Left lobe of liver (tissue), 2 donors: ENCODE measurements around the gene CDC34. TPM values are rescaled to one million over a fixed set of nuclear protein-coding genes. Genes with fewer than 3 reads are reported as not detected.

Source experiments
- ATAC-seq: fragments of 200-7000 bp; cut with Tn5 transposase; one replicate; pipeline ENCODE4 v1.9.1; 2020; ENCODE audit warnings: mild to moderate bottlenecking, moderate library complexity
- DNase-seq: peaks from one replicate; pipeline ENCODE4 v3.0.0-alpha.2; 2020; ENCODE audit warnings: low spot score
- total RNA-seq: library from RNA; stranded (reverse); gene quantifications from one replicate; pipeline ENCODE4 v1.2.1, GENCODE V29; 2021
- donor health status: DM: no; HTN: no; CAD: no; lungs with moderate emphysema.
- donor health status: DM: no; HTN: yes; CAD: no.

The CDC34 gene, protein sequence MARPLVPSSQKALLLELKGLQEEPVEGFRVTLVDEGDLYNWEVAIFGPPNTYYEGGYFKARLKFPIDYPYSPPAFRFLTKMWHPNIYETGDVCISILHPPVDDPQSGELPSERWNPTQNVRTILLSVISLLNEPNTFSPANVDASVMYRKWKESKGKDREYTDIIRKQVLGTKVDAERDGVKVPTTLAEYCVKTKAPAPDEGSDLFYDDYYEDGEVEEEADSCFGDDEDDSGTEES
- 53.5 TPM for total RNA-seq

DNA sequence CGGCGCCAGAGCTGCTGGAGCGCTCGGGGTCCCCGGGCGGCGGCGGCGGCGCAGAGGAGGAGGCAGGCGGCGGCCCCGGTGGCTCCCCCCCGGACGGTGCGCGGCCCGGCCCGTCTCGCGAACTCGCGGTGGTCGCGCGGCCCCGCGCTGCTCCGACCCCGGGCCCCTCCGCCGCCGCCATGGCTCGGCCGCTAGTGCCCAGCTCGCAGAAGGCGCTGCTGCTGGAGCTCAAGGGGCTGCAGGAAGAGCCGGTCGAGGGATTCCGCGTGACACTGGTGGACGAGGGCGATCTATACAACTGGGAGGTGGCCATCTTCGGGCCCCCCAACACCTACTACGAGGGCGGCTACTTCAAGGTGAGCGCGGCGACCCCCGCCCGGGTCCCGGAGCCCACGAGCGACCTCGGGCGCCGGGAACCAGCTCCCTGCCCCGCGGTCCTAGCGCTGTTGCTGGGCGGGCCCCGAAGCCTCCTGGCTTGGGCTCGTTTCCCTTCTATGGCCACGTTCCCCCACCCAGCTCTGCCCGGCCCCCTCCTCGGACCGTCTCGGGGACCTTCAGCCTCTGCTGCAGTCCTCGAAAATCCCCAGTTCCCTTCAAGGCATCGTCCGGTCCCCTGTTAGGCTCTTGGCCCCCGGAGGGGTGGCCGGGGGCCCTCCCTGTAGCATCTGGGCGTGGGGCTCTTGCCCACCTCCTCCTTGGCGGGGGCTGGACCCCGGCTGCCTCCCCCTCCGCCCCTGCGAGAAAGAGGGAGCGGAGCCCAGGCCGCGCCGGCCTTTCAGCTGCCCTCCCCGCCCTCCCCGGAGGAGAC, at the start of gene CDC34:
Gene CDC34 (plus strand): TSS at position 8 of the 808 bp plus-strand sequence. CDS start 172 bp downstream, at position 180.
- no peak for DNase-seq
- no peak for ATAC-seq

DNA sequence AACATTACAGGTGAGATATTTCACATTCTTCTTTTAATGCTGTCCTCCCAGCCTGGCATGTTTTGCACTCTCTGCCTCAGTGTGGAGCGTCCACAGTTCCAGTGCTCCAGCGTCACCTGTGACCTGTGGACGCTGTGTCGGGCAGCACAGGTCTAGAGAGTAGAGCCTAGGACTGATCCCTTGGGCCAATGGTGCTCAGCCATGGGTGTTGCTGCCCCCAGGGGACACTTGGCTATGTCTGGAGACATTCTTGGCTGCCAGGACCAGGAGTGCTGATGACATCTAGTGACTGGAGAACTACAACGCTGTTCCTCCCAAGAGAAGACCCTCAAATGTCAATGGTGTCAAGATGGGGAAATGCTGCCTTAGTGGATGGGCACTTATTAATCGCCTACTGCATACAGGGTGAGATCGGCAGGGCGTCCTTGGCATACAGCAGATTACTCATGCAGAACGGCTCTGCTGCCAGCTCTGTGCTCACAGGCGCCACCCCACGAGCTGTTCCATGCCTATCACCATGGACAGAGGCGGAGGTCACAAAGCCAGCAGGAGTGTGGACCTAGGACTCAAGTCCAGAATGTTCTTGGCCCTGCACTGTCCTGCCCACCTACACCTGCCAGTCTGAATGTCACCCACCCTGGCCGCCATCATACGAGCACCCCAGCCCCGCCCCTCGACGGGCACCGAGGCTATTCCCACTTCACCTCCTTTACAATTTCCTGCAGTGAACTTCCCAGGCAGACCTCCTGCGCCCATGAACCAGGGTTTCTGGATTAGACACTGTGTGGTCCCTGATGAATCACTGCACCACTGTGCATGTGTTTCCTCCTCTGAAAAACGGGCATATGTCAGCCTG, 49.1 kb upstream of the CDC34 start:
- ATAC-seq (peak; percentile 43), DNase-seq (no peak)

DNA sequence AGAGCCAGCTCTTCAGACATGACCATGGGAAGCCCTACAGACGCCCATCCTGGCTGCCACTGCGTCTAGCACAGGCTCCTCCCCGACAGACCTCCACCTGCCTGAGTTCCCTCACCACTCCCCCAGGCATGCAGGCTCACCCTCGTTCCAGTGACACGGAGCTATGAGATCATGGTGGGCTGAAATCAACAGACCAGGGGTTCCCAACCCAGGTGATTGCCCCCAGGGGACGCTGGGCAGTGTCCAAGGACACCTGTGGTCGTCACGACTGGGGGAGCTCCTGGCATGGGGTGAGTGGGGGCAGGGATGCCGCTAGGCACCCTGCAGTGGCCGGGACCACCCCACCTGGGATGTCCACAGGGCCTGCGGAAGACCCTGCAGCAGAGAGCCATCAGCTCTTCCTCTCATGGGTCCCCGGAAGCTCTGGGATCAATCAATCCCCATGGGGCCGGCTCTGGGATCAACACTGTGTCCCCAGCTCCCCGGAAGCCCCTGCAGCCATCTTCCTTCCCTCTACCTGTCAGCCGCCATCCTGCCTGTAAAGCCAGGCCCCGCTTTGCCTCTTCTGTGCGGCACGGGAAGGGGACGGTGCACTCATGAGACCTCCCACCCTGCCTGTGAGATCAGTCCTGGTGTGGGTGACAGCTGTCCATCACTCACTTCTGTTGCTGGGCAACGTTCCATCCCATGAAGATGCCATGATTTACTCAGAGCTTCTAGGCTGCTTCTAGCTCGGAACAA, 48.1 kb upstream of the CDC34 start:
- ATAC-seq (no peak), DNase-seq (no peak)

DNA sequence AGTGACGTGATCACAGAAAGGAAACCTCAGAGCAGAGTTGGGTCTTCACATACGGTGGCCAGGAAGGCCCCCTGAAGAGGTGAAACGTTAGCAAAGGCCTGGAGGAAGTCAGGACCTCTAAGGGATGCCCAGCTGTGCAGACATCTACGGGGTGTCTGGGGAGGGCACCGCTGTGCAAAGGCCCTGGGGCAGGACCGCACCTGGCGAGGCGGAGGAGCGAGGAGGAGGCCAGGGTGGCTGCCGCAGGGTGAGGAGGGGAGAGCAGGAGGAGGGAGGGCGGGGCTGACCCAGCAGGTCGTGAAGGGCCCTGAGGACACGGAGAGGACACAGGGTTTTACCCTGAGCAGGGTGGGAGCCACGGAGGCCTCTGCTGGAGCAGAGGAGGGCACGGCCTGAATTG, 47.1 kb upstream of the CDC34 start:
- no peak for DNase-seq
- no peak for ATAC-seq

DNA sequence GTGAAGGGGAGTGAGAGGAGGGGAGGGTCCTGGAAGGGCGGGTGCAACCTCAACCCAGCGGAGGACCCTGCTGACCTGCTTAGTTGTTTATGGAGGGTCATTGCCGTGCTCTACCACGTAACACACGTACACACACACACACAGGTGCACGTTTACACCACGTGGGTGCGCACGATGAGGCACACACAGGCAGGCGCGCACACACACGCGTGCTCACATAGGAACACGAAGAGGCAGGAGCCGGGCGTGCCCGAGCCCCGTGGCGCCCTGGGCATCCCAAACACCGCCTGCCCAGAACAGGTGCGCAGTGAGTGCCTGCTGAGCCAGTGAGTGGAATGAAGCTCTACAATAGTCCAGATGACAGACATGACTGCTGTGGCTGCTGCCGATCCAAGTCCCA, 46.5 kb upstream of the CDC34 start:
- no peak for ATAC-seq
- no peak for DNase-seq

DNA sequence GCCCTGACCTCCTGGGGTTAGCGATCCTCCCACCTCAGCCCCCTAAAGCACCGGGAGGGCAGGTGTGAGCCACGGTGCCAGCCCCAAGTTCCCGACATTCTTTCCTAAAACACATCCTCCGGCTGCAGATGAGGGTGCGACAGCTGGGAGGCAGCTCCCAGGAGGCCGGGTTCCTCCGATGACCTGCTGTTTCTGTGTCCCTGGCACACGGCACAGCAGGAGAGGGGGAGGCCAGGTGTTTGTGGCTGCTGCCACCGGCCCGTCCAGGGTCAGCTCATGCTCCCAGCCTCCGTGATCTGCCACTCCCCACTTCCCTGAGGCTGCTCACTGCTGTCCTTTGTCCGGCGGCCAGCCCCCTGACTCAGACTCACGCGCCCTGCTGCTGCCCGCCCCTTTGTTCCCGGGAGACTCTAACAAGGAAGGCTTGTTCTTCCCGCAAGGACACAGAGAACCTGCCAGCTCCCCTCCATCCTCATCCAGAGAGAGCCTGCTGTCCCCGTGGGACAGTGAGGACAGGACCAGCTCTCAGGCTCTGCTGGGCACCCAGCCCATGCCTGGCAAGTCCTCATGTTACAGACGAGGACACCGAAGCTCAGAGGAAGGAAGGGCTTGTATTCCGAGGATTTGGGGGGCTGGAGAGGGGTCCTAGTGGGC, 45.9 kb upstream of the CDC34 start:
- DNase-seq (no peak), ATAC-seq (no peak)

DNA sequence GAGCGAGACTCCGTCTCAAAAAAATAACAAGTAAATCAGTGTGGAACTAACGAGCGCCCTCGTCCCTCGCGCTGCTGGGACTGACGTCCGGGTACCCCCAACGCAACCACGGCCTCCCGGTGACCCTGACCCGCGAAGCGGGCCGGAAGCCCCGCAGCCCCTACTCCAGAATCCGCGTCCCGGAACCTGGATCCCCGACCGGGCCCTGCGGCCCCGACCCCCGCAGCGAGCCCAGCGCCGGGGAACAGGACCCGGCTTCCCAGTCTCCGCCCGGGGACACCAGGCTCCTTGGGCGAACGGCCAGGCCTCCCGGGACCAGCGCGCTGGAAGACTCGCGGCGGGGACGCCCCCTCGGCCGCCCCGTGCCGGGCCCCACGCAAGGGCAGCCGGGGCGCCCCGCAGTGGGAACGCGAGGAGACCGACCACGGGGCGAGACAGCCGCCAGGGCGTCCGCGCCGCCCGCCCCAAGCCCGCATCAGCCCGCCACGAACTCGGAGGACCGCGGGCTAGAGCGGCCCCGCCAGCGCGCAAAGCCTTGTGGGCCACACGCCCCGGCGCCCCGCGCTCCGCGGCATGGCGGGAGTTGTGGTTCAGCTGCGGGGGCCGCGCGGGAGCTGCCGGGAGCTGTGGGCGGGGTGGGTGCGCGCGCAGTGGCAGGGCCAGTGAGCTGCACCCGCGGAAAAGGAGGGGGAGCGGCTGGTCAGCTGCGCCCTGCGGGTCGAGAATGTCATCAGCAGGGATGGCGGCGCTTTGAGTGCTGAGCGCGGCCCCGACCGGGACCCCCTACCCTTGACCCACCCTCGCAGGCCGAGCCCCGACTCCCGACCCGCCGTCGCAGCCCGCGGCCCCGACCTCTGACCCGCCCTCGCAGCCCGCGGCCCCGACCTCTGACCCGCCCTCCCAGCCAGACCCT, 42.8 kb upstream of the CDC34 start:
- ATAC-seq, result peak; percentile 95
- DNase-seq, result peak; percentile 96

DNA sequence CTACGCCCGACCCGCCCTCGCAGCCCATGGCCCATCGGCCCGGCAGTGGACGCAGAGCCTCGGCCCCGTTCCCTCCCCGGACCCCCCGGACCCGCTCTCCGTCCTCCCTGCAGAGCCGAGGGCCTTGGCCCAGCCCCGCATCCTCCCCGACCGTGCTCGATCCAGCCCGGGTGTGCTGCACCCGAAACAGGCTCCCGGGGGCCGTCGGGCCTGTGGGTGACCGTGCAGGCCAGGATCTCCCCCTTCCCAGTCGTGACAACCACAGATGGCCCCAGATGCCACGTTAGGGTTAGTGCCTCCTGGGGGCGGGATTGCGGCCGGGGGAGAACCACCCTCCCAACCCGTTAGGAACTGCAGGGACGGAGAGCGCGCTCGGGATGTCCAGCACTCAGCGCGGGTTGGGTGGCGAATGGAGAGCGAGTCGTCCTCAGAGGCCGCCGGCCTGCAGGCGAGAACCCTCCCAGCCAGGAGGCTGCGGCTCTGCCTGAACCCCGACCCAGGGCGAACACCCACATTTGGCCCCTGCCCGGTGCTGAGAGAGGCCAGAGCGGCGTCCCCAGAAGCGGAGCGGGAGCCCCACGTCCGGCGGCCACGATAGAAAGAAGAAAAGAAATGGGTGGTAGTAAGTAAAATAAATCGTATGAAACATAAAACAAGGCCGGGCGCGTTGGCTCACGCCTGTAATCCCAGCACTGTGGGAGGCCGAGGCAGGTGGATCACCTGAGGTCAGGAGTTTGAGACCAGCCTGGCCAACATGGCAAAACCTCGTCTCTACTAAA, 42.0 kb upstream of the CDC34 start:
- ATAC-seq, result peak; percentile 32
- DNase-seq, result no peak

DNA sequence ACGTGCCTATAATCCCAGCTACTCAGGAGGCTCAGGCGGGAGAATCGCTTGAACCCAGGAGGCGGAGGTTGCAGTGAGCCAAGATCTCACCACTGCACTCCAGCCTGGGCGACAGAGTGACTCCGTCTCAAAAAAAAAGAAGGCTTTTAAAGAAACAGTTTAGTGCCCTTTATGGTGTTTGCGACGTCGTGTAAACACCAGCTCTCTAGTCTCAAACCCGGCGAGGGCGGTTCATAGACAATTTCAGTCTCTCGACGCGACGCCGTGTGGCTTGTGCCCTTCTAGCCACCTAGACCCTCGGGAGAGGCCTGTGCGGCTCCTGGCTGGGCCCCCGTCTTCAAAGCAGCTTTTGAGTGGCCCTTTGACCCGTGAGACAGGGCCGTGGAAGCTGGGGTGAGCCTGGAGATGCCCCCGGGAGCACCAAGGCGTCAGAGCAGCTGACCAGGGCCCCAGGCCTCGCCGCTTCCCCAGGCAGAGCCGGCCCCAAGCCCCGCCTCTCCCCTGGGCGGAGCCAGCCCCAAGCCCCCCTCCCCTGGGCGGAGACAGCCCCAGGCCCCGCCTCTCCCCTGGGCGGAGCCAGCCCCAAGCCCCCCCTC, 40.3 kb upstream of the CDC34 start:
- no peak for DNase-seq

DNA sequence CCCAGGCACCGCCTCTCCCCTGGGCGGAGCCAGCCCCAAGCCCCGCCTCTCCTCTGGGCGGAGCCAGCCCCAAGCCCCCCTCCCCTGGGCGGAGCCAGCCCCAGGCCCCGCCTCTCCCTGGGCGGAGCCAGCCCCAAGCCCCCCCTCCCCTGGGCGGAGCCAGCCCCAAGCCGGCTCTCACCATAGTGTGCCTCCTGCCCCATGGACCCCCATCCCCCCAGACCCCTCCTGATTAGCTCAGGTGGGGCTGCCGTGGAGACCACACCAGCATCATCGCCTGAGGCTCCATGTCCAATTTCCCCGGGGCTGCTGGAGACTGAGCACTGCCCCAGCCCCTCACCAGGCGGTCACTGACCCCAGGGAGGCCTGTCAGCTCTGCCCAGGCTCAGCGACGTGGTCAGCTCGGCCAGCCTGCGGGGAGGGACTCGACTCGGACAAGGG, 39.4 kb upstream of the CDC34 start:
- no peak for DNase-seq

More for the DNA sequence above, 40.3 kb upstream of the CDC34 start:
- ATAC-seq, result no peak

DNA sequence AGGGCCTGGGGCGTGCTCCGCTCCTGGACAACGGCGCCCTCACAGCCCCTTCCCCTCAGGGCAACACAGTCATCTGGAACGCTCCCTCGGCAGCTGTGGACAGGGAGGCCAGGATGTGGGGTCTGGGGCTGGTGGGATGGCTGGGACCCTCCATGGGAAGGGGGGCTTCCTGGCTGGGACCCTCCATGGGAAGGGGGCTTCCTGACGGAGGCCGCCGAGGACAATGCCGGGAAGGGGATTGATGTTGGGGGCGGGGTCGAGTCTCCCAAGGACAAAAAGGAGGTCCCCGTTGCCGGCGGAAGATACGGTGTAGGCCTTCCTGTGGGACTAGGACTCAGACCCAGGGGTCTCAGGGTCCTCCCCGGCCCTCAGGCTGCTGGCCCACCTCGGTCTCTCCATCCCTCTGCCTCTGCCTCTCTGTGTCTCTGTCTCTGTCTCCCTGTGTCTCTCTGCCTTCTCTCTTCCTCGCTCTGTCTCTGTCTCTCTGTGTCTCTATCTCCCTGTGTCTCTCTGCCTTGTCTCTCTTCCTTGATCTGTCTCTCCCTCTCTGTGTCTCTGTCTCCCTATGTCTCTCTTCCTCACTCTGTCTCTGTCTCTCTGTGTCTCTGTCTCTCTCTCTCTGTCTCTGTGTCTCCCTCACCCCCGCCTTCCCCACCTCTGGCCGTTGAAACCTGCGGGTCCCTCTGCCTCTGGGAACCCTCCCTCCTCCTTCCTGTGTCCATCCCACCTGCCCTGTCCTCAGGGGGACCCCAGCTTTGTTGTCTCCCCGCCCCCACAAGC, 38.0 kb upstream of the CDC34 start:
- DNase-seq (no peak), ATAC-seq (no peak)

More for the DNA sequence above, 39.4 kb upstream of the CDC34 start:
- no peak for ATAC-seq

DNA sequence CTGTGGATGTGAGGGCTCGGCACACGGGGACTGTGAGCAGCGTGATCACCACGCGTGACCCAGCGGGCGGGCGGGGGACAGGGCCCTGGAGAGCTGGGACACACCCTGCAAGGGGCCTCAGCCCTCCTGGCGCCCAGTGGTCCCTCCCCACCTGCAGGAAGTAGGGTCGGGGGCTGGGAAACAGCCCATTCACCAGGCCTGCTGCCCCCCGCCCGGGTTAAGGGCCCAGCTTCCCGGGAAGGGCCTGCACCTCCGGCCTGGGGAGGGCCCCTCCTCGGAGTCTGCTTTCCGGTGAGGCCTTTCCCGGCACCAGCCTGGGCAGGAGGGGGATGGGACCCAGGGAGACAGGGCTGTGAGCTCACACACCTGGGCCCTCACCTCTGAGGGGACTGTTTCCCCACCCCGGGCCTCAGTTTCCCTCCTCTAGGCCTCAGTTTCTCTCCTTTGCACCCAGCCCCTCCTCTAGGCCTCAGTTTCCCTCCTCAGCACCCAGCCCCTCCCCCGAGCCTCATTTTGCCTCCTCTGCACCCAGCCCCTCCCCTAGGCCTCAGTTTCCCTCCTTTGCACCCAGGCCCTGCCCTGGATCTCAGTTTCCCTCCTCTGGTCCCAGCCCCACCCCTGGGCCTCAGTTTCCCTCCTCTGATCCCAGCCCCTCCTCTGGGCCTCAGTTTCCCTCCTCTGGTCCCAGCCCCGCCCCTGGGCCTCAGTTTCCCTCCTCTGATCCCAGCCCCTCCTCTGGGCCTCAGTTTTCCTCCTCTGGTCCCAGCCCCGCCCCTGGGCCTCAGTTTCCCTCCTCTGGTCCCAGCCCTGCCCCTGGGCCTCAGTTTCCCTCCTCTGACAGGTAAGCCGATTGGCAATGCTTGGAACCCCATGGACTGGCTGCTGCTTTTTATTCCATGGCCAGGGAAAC, 37.1 kb upstream of the CDC34 start:
- DNase-seq (no peak), ATAC-seq (no peak)

DNA sequence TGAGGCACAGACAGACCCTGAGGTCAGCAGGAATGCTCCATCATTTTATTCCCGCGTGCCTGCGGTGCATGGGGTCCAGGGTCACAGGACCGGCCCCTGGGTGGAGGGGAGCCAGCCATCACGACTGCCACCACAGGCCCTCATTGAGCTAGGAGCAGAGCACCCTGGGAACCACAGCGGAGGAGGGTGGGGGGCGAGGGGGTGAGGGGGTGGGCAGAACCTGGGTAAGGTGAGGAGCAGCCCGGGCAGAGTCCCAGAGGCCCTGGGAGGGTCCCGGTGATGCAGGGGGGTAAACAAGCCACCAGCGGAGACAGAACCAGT, 36.5 kb upstream of the CDC34 start:
- DNase-seq, result no peak
- ATAC-seq, result no peak

DNA sequence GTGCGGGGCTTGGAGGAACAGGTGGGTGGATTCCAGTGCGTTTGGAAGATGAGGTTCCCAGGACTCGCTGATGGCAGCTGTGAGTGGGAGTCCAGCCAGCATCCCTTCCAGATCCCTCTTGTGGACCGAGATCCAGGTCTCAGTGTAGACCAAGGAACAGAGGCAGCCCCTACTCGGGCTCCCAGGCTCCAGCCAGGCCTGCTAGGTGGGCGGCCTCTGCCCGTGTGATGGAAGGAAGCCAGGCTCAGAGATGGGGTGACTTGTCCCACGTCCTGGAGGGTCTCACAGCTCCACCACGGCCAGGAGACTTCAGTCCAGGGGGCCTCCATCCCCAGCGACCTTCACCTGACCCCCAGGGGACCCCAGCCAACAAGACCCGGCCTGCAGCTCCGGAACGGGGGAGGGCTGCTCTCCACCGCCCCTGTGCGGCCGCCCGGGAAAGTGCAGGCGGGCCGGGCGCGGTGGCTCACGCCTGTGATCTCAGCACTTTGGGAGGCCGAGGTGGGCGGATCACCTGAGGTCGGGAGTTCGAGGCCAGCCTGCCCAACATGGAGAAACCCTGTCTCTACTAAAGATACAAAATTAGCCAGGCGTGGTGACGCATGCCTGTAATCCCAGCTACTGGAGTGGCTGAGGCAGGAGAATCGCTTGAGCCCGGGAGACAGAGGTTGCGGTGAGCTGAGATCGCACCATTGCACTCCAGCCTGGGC, 36.0 kb upstream of the CDC34 start:
- DNase-seq (no peak), ATAC-seq (peak; percentile 63)

DNA sequence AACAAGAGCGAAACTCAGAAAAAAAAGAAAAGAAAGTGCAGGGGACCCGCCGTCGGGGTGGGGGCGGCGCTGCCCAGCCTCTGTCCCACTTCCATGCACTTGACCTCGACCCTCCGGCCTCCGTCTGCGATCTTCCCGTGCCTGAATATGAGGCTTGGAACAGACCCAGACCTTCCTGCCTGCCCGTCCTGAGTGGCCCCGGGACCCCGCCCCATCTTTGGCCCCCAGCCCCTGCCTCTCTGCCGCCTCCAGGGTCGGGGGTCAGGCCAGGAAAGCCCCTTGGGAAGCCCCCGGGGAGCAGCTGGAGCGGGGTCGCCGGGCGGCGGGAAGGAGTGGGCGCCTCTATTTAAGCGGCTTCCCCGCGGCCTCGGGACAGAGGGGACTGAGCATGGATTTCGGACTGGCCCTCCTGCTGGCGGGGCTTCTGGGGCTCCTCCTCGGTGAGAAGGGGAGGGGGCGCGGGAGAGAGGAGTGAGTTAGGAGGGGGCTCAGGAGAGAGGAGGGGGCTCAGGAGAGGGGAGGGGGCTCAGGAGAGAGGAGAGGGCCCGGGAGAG, 35.4 kb upstream of the CDC34 start, which contains the start of gene MADCAM1:
Gene MADCAM1 (plus strand): TSS at position 375 of the 554 bp plus-strand sequence. CDS start 14 bp downstream, at position 389.
- DNase-seq (no peak), ATAC-seq (no peak)
